GM18502 (cell line): ENCODE data around the gene MBP.

Experiments used
- ATAC-seq: cut with Tn5 transposase; IDR thresholded peaks from one replicate; pipeline ENCODE4 v1.9.1; 2021; ENCODE audit warnings: mild to moderate bottlenecking; ENCODE audit not compliant: unreplicated experiment, poor library complexity

MBP gene

DNA sequence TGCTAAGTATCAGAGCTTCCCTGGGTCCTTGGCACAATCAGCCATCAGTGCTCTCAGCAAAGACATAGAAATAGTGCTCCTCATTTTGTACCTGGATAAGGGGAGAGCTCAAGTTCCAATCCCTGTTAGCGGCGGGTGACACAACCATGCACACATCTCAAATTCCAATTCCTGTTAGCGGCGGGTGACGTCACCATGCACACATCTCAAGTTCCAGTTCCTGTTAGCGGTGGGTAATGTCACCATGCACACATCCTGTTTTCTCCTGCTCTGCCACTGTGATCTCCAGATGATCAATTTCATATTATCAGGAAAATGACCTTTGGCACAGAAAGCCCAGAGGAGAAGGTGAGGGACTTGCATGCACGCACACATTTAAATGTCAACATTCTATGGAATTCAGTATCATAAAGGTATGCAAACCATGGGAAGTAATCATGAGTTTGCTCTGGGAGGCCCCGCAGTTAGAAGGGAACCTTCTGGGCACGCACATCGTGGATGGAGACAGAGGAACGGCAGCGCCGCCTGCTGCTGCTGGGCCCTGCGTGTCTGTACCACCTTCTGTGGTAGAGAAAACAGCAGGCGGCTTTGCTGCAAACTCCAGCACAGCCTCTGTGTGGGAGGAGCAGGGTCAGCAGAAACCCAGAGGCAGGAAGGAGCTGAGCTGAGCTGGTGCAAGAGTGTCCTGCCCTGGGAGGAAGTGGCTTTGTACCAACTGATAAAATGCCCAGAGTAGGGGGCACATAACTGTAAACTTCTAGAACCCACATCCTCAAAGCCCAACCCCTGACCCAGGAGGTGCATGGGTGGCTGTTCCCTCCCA, 77.8 kb downstream of the MBP start:
- peak; percentile 82 for ATAC-seq

DNA sequence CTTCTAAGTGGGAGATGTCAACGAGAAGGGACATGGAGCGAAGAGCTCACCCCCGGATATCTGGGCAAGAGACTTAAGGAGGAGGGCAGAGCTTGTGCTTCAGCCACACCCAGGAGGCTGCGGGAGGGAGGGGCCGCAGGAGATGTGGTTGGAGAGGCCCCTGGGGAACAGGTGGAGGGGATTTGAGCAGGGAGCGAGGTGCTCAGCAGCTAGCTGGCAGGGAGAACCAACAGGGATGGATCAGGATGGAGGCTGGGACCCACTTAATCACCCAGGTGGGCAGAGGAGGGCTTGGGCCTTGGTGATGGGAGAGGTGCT, 78.3 kb downstream of the MBP start:
- peak; percentile 17 for ATAC-seq

DNA sequence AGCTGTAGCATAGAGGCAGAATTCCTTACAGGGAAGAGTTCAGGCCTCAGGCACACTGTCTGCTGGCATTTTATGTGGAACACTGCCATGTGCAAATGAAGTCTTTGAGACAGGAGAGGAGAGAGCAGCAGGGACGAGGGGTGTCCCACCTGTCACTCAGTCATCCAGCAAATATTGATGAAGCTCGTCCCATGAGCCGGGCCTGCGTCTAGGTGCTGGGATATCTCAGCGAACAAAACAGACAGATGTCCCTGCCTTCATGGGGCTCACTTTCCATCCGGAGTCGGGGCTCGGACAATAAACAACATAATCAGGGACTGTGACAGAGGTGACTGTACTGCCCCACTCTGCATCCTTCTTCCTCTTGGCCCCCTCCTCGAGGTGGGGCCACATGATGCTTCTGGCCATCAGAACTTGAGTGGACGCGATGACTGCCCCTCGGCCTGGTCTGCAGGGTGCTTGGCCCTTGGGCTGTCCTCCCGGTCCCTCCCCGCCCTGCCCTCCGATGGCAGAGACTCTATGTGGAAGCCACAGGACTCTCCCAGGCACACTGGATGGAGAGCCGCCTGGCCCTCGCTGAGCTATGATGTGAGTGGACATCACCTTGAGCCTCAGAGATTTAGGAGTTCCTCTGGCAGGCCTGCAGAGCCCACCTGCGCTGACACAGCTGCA, 78.8 kb downstream of the MBP start:
- no peak for ATAC-seq

DNA sequence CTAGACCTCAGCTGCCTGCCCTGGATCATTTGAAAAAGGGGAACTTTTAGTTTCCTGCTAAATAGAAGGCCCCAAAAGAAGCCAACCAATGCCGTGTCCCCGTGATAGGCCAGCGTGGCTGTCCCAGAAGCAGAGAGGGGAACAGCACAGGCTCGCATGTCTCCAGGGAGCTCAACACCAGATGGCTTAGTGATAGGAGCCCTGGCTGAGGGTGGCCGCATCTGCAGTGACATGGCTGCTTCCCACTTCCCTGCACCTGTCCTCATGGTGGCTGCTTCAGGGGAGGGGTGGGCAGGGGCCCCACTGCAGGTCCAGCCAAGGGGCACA, 79.6 kb downstream of the MBP start:
- ATAC-seq = peak; percentile 27

DNA sequence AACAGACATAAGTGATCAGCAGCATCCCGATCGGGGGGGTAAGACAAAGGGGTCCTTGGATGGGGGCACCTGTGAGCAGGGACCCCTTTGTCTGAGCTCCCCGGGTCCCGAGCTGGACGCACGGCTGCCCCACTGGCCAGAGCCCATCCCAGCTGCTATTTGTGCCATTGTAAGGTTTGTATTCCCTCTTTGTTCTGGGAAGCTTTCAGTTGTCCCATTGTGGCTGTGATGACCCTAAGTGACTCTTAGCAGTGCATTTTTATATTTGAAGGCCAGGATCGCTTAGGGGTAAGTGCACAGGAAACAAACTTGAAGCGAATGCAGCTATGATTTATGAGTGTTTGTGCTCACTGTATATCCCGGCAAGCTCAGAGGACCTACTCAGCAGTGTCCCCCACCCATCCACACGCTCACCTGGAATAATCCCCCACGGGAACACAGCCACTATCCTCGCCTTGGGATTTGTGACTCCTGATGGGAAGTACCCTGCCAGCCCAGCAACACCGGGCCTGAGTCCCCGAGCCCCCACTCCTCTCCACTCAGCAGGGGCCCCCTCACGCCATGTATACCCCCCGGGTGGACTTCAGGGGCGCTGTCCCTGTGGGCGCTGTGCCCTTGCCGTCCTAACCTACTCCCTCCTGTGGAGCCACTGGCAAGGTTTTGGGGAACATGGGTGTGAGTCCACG, 80.1 kb downstream of the MBP start:
- ATAC-seq = no peak

DNA sequence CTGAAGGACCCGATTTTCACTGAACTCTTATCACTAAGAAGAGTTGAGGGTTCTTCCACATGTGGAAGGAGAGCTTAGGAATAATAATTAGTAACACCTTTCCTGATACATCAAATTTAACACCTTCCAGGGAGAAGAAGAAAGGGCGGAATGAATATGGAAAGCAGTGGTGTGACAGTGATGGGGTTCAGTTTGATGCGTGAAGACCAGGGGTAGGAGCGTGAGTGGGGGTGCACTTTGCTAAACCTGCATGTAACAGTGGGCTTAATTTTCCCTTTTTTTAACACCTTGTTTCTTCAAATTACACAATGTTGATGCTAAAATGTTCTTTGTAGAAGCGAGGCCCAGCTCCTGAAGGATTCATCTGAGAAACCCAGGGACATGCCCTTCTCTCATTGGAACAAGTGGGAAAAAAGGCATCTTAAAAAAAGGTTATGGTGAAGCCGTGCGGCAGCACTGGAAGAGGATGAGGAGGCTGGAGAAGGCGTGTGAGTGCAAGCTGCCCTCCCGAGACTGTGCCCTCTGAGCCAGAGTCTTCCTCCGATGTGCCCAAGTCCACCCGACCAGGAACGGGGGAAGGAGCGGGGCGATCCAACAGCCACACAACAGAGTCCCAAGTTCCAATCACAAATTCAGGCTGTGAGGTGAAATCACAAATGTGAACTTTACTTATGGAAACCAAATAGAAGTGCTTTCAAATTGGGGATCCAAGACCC, 80.8 kb downstream of the MBP start:
- no peak for ATAC-seq

DNA sequence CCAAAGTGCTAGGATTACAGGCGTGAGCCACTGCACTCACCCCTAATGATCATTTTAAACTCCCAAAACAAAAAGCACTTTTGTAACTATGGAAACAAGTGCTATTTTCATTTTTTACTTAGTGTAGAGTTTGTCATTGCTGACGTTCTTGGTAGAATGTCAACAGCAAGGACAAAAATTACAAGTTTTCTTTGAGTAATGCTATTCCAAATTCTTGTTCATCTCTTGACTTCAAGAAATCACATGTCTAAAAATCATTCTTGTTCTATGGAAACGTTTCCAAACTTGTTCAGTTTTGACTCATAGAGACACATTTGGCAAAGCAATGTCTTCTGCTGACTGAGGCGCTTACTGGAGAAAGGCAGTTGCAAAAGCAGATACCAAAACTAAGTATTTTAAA, 82.6 kb downstream of the MBP start:
- no peak for ATAC-seq

DNA sequence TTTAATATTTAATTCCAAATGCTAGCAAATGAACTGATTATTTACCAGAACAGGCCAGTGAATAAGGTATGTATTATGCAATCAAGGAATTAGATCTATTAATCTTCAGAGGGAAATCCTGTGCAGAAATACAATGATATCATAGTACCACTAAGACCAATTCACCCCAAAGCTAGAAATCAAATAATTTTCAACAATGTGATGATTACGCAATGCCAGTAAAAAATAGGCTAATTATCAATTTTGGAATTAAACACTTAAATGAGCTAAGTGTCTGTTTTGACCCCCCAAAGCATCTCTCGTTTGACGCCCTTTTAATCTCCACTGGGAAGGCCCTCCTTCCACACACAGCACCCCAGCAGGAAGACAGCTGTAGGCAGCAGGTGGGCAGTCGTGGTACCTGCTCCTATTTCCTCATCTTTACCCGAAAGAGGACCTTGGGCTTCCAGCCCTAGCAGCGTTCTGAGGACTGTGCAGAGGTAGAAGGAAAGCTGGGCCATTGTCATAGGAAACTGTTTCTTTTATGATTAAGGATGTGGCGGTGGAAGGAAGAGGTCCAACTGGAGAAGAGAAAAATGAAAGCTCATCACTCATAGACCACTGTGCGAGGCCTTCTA, 84.7 kb downstream of the MBP start:
- ATAC-seq = no peak

DNA sequence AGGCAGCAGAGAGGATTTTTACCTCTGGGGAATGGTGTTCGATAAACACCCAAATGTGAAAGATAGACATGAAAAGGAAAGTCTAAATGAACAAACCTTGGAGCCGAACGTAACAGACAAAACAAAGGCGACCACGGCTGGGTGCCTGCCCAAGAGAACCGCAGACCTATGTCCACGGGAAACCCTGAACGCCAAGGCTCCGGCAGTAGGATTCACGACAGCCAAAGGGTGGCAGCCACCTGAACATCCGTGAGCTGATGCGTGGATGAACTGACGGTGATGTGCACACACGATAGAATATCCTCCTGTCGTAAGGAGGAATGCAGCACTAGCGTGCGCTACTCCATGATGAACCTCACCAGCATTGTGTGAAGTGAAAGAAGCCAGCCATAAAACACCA, 85.6 kb downstream of the MBP start:
- ATAC-seq = no peak

DNA sequence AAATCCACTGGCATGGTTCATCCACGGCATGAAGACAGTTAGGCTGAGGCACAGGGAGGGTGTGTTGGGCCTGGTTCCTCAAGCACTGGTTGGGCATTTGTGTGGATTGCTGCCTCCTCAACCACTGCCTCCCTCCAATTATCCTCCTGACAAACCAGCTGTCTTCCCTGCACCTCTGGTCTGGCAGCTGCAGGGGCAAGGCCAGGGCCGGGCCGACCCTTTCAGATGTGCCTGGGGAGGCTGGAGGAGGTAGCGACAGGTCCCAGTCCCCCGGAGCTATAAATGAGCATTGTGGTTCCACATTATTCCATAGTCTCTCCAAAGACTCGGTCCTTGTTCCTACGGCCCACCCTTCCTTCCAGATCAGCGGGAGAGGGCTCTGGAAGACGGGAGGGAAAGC, 86.2 kb downstream of the MBP start:
- ATAC-seq = no peak

DNA sequence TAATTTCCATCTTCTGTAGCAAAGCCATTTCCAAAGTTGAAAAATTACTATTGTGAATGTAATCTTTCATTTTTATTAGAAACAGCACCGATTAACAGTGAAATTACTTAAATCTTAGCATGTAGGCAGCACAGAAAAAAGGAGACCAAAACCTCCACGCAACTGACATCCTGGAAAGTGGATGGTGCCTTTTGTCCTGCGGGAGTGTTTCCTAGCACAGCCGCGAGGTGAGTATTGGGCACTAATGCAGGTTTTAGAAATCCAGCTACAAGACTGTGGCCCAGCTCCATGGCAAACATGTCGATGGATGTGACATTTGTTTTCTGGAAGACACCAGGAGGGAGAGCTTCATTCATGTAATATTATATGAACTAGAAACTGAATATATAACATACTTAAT, 86.9 kb downstream of the MBP start:
- ATAC-seq = no peak

DNA sequence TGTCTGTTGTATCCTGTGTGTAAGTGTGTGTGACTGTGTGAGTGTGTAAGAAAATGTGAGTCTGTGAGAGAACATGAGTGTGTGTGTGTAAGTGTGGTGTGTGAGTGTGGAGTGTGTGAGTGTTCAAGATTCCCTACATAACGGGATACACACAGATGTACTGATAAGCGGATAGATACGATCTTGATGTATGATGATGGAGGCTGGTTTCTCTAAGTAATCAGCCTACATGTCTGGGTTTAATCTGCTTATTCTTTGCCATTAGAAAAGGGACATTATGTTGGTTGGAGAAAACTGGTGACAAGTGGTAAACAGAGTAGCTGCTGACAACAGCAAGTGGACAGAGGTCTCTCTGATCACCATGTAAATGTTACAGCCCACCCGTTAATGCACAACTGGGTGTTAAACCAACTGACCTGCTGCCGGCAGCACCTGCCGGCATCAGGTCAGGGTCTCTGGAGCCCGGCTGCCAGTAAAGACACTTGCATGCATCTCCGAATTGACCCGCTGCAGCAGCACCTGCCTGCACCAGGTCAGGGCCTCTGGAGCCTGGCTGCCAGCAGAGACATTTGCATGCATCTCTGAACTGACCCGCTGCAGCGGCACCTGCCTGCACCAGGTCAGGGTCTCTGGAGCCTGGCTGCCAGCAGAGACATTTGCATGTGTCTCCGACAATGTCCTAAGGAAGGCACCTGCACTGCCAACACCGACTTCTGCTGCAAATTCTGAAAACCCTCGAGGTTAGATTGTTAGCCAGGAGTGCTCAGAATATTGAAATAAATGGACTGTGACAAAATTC, 87.5 kb downstream of the MBP start:
- peak; percentile 43 for ATAC-seq

DNA sequence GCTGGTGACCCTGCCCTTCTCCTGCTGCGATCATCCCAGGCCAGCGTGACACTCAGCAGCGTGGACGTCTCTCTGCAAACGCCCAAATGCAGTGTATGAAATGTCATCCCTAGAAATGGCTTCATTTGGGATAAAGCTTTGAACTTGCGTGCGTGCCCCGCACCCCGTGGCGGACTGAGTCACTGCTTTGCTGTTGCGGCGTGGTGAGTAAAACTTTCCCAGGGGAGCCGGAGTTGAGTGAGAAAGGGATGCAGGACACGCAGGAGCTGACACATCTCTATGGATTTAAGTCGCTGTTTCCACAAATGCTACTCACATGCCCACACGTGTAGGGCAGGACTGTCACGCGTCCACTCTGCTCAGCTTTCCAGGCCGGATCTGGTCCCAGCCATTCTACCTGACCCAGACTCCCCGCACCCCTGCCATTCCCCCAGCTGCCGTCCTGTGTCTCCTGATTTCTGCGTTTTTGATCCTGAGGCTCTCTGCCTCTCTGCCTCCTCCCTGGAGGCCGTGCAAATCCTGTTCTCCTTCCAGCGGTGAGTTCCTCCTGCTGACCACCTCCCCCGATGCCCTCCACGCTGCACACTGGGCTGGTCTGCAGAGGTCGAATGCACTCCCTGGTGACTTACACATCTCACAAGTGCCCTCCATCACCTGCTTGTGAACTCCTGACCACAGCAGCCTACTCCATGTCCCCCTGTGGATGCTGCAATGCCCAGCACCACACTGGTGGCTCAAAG, 88.9 kb downstream of the MBP start:
- no peak for ATAC-seq

DNA sequence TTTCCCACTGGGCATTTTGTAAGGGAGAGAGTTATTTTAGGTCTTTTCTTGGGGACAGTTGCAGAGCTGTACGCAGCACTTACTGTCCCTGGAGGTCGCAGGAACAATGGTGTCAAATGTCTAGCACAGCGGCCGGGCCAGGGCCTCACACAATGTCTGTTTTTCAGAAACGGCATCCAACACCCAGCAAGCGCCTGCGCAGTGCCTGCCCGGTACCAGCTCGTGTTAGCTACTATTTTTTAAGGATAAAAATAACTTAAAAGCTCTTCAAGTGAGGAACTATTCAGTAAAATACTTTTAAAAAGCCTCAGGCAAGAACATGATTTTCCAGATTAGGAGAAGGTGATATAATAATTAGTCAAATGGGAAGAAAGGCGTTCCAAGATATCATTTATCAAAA, 90.0 kb downstream of the MBP start:
- no peak for ATAC-seq

DNA sequence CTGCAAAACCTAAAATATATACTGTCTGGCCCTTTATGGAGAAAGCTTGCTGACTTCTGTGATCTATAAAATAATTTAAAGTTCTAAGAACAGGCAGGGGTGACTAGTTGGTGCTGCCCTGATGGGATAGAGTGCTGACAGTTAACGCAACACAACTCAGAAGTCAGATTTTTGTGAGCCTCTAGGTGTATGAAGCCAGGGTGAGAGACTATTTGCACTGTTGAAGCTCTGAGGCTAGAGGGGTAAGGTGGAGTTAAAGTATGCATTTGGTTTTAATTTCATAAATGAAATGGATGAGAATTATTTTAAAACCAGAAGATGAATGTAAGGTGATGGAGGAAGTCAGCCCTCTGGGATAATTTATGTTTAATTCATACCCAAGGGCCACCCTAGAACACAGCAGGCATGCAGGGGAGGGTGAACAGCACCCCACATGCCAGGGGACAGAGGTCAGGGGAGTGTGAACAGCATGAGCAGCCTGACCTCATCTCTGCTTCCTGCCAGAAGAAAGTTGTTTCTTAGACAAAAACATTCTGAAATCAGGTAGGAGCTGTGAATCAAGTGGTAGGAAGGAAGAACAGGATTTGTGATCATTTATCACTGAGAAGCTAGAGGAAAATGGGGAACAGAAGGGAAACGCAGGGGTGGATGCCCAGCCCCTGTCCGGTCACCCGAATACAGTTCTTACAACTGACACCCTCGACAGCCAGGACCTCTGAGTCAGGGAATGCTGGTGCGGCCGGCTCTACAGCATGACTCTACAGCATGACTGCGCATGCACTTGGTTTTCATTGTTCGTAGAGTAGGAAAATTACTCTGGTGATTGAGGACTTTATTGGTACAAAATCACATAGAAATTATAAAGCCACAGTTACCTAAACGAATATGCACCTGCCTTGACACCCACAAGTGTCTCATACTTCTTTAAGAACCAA, 93.1 kb downstream of the MBP start:
- ATAC-seq = no peak

DNA sequence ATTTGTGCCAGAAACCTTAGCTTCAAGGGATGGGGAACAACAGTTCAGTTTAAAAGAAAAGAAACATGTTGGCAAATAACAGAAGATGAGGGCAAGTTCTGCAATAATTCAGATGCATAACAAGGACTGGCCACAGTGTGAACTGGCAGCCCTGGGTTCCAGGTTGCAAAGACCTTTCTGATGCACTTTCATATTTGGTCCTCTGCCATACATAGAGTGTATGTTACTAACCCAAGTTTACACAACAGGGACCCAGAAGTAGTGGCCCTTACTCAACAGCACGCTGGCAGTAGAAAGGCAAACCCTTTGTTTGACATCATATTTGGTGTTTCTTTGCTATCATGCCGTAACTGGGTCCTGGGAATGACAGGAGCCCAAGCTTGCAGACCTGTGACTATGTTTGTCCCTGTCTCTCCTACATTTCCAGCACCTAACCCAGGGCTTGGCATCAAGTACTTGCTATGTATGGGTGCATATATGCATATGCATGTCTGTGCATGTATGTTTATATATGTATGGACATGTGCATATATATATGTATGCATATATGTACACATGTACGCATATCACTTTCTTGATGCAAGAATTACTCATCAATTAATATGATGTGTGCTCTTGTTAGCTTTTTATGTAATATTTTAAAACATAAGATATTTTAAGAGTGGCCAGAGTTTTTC, 94.3 kb downstream of the MBP start:
- ATAC-seq = no peak

DNA sequence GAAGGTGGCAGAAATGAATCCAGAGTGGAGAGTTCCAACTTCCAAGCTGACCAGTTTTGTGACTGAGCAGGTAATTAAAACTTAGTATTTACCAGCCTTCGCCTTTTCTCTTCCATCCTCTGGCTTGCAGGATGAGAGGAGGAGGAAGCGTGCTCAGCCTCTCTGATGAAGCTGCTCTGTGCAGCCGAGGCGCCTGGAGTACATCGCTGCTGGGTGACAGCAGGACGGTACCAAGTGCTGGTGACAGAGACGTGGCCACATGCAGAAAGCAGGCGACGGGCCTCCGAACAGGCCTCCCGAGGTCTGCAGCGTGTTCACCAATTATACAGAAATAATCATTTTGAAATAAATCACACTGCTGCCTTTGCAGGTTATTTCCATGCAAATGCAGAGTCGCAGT, 95.0 kb downstream of the MBP start:
- ATAC-seq = no peak
